ENCODE data around the gene C5orf63. TPM values are rescaled to one million over a fixed set of nuclear protein-coding genes. Genes with fewer than 3 reads are reported as not detected.

The C5orf63 gene
- total and polyA plus RNA-seq, 10 of the 15 experiments (the other 5 are each of a cell fraction or from before 2014, with no cell fraction given): 8.7 to 54.3 (median 11.9) TPM

DNA sequence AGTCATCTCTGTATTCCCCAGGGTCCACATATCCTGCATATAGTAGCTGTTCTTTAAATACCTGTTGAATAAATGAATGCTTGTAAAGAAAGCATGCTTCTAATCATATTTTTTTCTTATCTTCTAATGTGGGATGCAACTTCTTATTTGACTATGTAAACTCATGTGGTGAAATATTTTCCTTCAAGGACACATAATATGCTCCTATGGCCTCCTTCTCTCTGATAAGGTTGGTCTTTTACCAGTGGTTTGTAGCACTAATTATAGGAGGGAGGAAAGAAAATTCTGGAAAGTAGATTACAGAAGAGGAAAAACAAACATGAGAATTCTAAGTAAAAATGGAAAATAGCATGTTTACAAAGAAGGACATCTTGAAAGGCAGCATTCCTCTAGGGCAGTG is 28.6 kb upstream of the C5orf63 start:
- RAD21 ChIA-PET (ENCODE audit: unreplicated experiment): no interaction called here
- H3K9me3 ChIP-seq (replicated peaks; ENCODE audit: control insufficient read depth, insufficient read depth, low read length): no peaks in the 10 kb centered on the region
- in situ Hi-C loops (cut with MboI) (no loop called here), intact Hi-C loops (cut with micrococcal nuclease; ENCODE audit: unreplicated experiment) (no loop called here)
- no peaks in the 10 kb centered on the region for H3K4me1 ChIP-seq (ENCODE audit: control insufficient read depth, insufficient read depth, low read length)
- TF ChIP-seq SREBF1 (IDR thresholded peaks at IDR 0.05; ENCODE audit: low read length) (no peak), NBN (IDR thresholded peaks at IDR 0.05) (no peak), MTA3 (IDR thresholded peaks at IDR 0.05; ENCODE audit: borderline replicate concordance, low read length) (no peak), TCF7 (IDR thresholded peaks at IDR 0.05; ENCODE audit: borderline replicate concordance) (no peak)
- TF ChIP-seq, protein P1, sequence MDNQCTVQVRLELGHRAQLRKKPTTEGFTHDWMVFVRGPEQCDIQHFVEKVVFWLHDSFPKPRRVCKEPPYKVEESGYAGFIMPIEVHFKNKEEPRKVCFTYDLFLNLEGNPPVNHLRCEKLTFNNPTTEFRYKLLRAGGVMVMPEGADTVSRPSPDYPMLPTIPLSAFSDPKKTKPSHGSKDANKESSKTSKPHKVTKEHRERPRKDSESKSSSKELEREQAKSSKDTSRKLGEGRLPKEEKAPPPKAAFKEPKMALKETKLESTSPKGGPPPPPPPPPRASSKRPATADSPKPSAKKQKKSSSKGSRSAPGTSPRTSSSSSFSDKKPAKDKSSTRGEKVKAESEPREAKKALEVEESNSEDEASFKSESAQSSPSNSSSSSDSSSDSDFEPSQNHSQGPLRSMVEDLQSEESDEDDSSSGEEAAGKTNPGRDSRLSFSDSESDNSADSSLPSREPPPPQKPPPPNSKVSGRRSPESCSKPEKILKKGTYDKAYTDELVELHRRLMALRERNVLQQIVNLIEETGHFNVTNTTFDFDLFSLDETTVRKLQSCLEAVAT (IDR thresholded peaks at IDR 0.05): no peak
- H3K36me3 ChIP-seq (ENCODE audit: control insufficient read depth in 2 of 2, insufficient read depth in 2 of 2, low read length in 1 of 2): no peaks in the 10 kb centered on the region
- no peak overlapping the region for H3K27ac ChIP-seq (ENCODE audit: control insufficient read depth, insufficient read depth)
- SMC1A ChIA-PET (ENCODE audit: uncharacterized antibody, unreplicated experiment): no interaction called here
- H3K4me3 ChIP-seq: no peak overlapping the region
- FAIRE-seq (no peak), ATAC-seq (no peak), DNase-seq (ENCODE audit: low read depth, low spot score) (no peak)
- BruUV-seq (replicated peaks): no TSS peak
- H3K9ac ChIP-seq (ENCODE audit: control insufficient read depth, insufficient read depth, low read length): no peak overlapping the region
- H3K79me2 ChIP-seq (ENCODE audit: control insufficient read depth, insufficient read depth, low read length): no peaks in the 10 kb centered on the region
- H4K20me1 ChIP-seq (ENCODE audit: control insufficient read depth, insufficient read depth): no peaks in the 10 kb centered on the region
- CTCF ChIA-PET: no interaction called here
- no peaks in the 10 kb centered on the region for H3K27me3 ChIP-seq (replicated peaks in 1 of 2; ENCODE audit: control insufficient read depth in 2 of 2, insufficient read depth in 2 of 2, low read length in 1 of 2)
- H3K4me2 ChIP-seq (ENCODE audit: control insufficient read depth, insufficient read depth): no peak overlapping the region
- H2AFZ ChIP-seq (ENCODE audit: control insufficient read depth, low read depth, low read length): no peak overlapping the region
- POLR2A ChIA-PET: no interaction called here

DNA sequence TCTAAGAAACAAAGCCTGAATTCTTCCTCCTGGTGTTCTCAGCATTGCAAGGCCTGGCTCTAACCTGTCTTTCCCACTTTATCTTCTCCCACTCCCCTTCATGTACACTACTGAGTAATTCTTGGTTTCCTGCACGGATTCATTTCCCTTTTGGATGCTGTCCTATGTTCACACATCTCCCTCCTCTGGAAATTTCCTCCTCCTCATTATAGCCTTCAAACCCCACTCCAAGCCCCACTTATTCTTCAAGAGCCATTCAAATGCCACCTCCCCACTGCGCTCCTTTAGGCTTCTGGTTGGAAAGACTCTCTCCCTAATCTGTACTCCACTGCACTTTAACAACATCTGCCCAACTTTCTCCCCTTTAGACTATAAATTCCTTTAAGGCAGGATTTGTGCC is 28.2 kb upstream of the C5orf63 start:
- no peak overlapping the region for H3K4me2 ChIP-seq (ENCODE audit: control insufficient read depth, insufficient read depth)
- no peaks in the 10 kb centered on the region for H3K4me1 ChIP-seq (ENCODE audit: control insufficient read depth, insufficient read depth, low read length)
- no peak overlapping the region for H3K4me3 ChIP-seq
- no peak overlapping the region for H3K27ac ChIP-seq (ENCODE audit: control insufficient read depth, insufficient read depth)
- 40% methylated on average over 2 of the region's 2 CpGs for WGBS (ENCODE audit: insufficient coverage, insufficient replicate concordance, low lambda C conversion rate, missing lambda C conversion rate)
- H2AFZ ChIP-seq (ENCODE audit: control insufficient read depth, low read depth, low read length): no peak overlapping the region
- RAD21 ChIA-PET (ENCODE audit: unreplicated experiment): no interaction called here
- in situ Hi-C loops (cut with MboI) (no loop called here), intact Hi-C loops (cut with micrococcal nuclease; ENCODE audit: unreplicated experiment) (no loop called here)
- ATAC-seq (no peak), DNase-seq (ENCODE audit: low read depth, low spot score) (no peak), FAIRE-seq (no peak)
- no peaks in the 10 kb centered on the region for H3K27me3 ChIP-seq (replicated peaks in 1 of 2; ENCODE audit: control insufficient read depth in 2 of 2, insufficient read depth in 2 of 2, low read length in 1 of 2)
- H3K36me3 ChIP-seq (ENCODE audit: control insufficient read depth in 2 of 2, insufficient read depth in 2 of 2, low read length in 1 of 2): no peaks in the 10 kb centered on the region
- BruUV-seq (replicated peaks): no TSS peak
- CTCF ChIA-PET: no interaction called here
- POLR2A ChIA-PET: no interaction called here
- no peaks in the 10 kb centered on the region for H4K20me1 ChIP-seq (ENCODE audit: control insufficient read depth, insufficient read depth)
- no peaks in the 10 kb centered on the region for H3K79me2 ChIP-seq (ENCODE audit: control insufficient read depth, insufficient read depth, low read length)
- no peaks in the 10 kb centered on the region for H3K9me3 ChIP-seq (replicated peaks; ENCODE audit: control insufficient read depth, insufficient read depth, low read length)
- H3K9ac ChIP-seq (ENCODE audit: control insufficient read depth, insufficient read depth, low read length): no peak overlapping the region
- SMC1A ChIA-PET (ENCODE audit: uncharacterized antibody, unreplicated experiment): no interaction called here
- TF ChIP-seq, protein P2, sequence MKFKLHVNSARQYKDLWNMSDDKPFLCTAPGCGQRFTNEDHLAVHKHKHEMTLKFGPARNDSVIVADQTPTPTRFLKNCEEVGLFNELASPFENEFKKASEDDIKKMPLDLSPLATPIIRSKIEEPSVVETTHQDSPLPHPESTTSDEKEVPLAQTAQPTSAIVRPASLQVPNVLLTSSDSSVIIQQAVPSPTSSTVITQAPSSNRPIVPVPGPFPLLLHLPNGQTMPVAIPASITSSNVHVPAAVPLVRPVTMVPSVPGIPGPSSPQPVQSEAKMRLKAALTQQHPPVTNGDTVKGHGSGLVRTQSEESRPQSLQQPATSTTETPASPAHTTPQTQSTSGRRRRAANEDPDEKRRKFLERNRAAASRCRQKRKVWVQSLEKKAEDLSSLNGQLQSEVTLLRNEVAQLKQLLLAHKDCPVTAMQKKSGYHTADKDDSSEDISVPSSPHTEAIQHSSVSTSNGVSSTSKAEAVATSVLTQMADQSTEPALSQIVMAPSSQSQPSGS (IDR thresholded peaks at IDR 0.05; ENCODE audit: low read length): no peak
- TF ChIP-seq, protein P3, sequence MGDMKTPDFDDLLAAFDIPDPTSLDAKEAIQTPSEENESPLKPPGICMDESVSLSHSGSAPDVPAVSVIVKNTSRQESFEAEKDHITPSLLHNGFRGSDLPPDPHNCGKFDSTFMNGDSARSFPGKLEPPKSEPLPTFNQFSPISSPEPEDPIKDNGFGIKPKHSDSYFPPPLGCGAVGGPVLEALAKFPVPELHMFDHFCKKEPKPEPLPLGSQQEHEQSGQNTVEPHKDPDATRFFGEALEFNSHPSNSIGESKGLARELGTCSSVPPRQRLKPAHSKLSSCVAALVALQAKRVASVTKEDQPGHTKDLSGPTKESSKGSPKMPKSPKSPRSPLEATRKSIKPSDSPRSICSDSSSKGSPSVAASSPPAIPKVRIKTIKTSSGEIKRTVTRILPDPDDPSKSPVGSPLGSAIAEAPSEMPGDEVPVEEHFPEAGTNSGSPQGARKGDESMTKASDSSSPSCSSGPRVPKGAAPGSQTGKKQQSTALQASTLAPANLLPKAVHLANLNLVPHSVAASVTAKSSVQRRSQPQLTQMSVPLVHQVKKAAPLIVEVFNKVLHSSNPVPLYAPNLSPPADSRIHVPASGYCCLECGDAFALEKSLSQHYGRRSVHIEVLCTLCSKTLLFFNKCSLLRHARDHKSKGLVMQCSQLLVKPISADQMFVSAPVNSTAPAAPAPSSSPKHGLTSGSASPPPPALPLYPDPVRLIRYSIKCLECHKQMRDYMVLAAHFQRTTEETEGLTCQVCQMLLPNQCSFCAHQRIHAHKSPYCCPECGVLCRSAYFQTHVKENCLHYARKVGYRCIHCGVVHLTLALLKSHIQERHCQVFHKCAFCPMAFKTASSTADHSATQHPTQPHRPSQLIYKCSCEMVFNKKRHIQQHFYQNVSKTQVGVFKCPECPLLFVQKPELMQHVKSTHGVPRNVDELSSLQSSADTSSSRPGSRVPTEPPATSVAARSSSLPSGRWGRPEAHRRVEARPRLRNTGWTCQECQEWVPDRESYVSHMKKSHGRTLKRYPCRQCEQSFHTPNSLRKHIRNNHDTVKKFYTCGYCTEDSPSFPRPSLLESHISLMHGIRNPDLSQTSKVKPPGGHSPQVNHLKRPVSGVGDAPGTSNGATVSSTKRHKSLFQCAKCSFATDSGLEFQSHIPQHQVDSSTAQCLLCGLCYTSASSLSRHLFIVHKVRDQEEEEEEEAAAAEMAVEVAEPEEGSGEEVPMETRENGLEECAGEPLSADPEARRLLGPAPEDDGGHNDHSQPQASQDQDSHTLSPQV (IDR thresholded peaks at IDR 0.05): no peak
- TF ChIP-seq, protein P4, sequence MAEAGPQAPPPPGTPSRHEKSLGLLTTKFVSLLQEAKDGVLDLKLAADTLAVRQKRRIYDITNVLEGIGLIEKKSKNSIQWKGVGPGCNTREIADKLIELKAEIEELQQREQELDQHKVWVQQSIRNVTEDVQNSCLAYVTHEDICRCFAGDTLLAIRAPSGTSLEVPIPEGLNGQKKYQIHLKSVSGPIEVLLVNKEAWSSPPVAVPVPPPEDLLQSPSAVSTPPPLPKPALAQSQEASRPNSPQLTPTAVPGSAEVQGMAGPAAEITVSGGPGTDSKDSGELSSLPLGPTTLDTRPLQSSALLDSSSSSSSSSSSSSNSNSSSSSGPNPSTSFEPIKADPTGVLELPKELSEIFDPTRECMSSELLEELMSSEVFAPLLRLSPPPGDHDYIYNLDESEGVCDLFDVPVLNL (IDR thresholded peaks at IDR 0.05; ENCODE audit: low read depth, low read length): no peak

Measured in GM12878 (cell line).